K562 (cell line): ENCODE measurements around the gene GHRL. TPM values are rescaled to one million over a fixed set of nuclear protein-coding genes. Genes with fewer than 3 reads are reported as not detected.
A peak's percentile ranks its signal among the peaks of the same experiment; 100 is the strongest.

Experiments used
- ATAC-seq: fragments of 200-7000 bp; cut with Tn5 transposase; 3 replicates; pipeline ENCODE4 v1.9.1; 2020; ENCODE audit warnings: moderate library complexity
- BruUV-seq: library from RNA; stranded (reverse); fragments of 400-500 nt; replicated peaks from 2 replicates; lab custom pipeline; 2021; lab: Mats Ljungman, UMichigan
- CTCF ChIA-PET: fragments of 300-600 bp; formaldehyde crosslinking; extraction: SDS; loops from one replicate; lab custom pipeline; 2021; ENCODE audit warnings: low intra/inter-chr PET ratio; lab: Yijun Ruan, JAX
- POLR2A ChIA-PET: fragments of 300-600, 350-650 bp; sonication (Branson Sonifier 250); formaldehyde crosslinking; extraction: SDS; loops from one replicate; lab custom pipeline; 2021; ENCODE audit warnings: antibody characterized with exemption, inconsistent platforms; lab: Yijun Ruan, JAX
- DNase-seq, 4 experiments: peaks; one replicate each; pipeline versions ENCODE4 v3.0.0 to v3.0.0-alpha.2; 2011 to 2018; ENCODE audit warnings: low spot score in 3 of 4, mixed read lengths in 3 of 4; ENCODE audit errors: extremely low read depth in 1 of 4
- FAIRE-seq: peaks from 2 replicates; lab custom pipeline; 2011; peaks lifted over from hg19 to GRCh38; lab: Jason Lieb, UNC
- H2AFZ ChIP-seq: 2 replicates; pipeline ENCODE4 v1.6.0; 2011; ENCODE audit warnings: low read depth, low read length, control low read depth, inconsistent platforms
- H3K27ac ChIP-seq: fragments of 200-600 bp; 3 replicates; pipeline ENCODE4 v1.8.0; 2011; ENCODE audit warnings: low read depth, mild to moderate bottlenecking, control low read depth, inconsistent platforms, low read length, moderate library complexity, mixed read lengths; ENCODE audit errors: extremely low read depth
- H3K27me3 ChIP-seq, 2 experiments: fragments of 300-600 bp in 1 of 2; 2 replicates in 1 of 2; 3 replicates in 1 of 2; pipeline versions ENCODE4 v1.6.0 to v1.8.0; 2011; ENCODE audit warnings: inconsistent platforms in 2 of 2, low read length in 2 of 2, mild to moderate bottlenecking in 1 of 2, mixed read lengths in 1 of 2, moderate library complexity in 1 of 2; ENCODE audit not compliant: control insufficient read depth in 2 of 2, insufficient read depth in 2 of 2
- H3K36me3 ChIP-seq: fragments of 300-600 bp; 3 replicates; pipeline ENCODE4 v1.8.0; 2011; ENCODE audit warnings: mild to moderate bottlenecking, low read length, inconsistent platforms; ENCODE audit not compliant: control insufficient read depth, insufficient read depth
- H3K4me1 ChIP-seq, 2 experiments: fragments of 200-600 bp in 1 of 2; replicated peaks in 1 of 2; 2 replicates in 1 of 2; 3 replicates in 1 of 2; pipeline versions ENCODE4 v1.5.1 to v1.8.0; 2011; ENCODE audit warnings: inconsistent platforms in 2 of 2, low read length in 2 of 2, mild to moderate bottlenecking in 1 of 2, mixed read lengths in 1 of 2, moderate library complexity in 1 of 2; ENCODE audit not compliant: control insufficient read depth in 2 of 2, insufficient read depth in 2 of 2
- H3K4me2 ChIP-seq: 2 replicates; pipeline ENCODE4 v1.6.1; 2011; ENCODE audit warnings: low read length, control low read depth, inconsistent platforms, mixed read lengths; ENCODE audit not compliant: insufficient read depth
- H3K4me3 ChIP-seq: fragments of 200-600 bp; sonication (generic), shearing (Covaris generic); 2 replicates; pipeline ENCODE4 v1.5.1; 2016; ENCODE audit warnings: control low read depth, inconsistent platforms
- H3K79me2 ChIP-seq: fragments of 200-600 bp; 3 replicates; pipeline ENCODE4 v1.8.0; 2011; ENCODE audit warnings: low read length, inconsistent platforms; ENCODE audit not compliant: control insufficient read depth, insufficient read depth
- H3K9ac ChIP-seq, 2 experiments: 2 replicates each; pipeline versions ENCODE4 v1.6.0 to v1.6.1; 2011; ENCODE audit warnings: low read depth in 2 of 2, low read length in 2 of 2, control low read depth in 1 of 2, inconsistent platforms in 1 of 2, mild to moderate bottlenecking in 1 of 2, mixed read lengths in 1 of 2; ENCODE audit not compliant: insufficient read depth in 1 of 2
- H3K9me1 ChIP-seq: one replicate; pipeline ENCODE4 v1.6.0; 2011; ENCODE audit warnings: inconsistent platforms, mild to moderate bottlenecking, low read length, moderate library complexity; ENCODE audit not compliant: control insufficient read depth, insufficient read depth
- H3K9me3 ChIP-seq: replicated peaks from 2 replicates; pipeline ENCODE4 v1.5.1; 2011; ENCODE audit warnings: low read depth, low read length, inconsistent platforms; ENCODE audit not compliant: control insufficient read depth, insufficient read depth
- H4K20me1 ChIP-seq: replicated peaks from 2 replicates; pipeline ENCODE4 v1.6.1; 2011; ENCODE audit warnings: low read length, inconsistent platforms, mixed read lengths; ENCODE audit not compliant: control insufficient read depth, insufficient read depth
- BRD4 ChIP-seq: fragments of 200-600 bp; sonication (generic); IDR thresholded peaks from 2 replicates; pipeline ENCODE4 v1.6.1; 2017; ENCODE audit warnings: inconsistent platforms
- CHD1 ChIP-seq: fragments of 200-600 bp; sonication (generic); IDR thresholded peaks from one replicate; pipeline ENCODE4 v1.6.1; 2012; ENCODE audit warnings: mild to moderate bottlenecking, moderate library complexity, low read length, inconsistent platforms
- GABPB2 ChIP-seq: fragments of 250-450 bp; sonication (Bioruptor Pico); conservative IDR thresholded peaks from 2 replicates; pipeline ENCODE4 v1.5.1; 2021; ENCODE audit warnings: mild to moderate bottlenecking
- HNRNPL ChIP-seq: fragments of 200-400 bp; formaldehyde crosslinking; IDR thresholded peaks from 2 replicates; pipeline ENCODE4 v1.6.1; 2017; ENCODE audit warnings: low read depth, mild to moderate bottlenecking, low read length
- MEF2D ChIP-seq: conservative IDR thresholded peaks from 2 replicates; pipeline ENCODE4 v1.6.1; 2016; ENCODE audit warnings: low read depth, missing genetic modification characterization, missing compliant biosample characterization
- SIN3A ChIP-seq, 2 experiments: fragments of 150-350 bp in 1 of 2; IDR thresholded peaks; 2 replicates each; pipeline ENCODE4 v1.6.1; 2011 to 2016; ENCODE audit warnings: borderline replicate concordance in 2 of 2, low read depth in 2 of 2, low read length in 2 of 2, mild to moderate bottlenecking in 2 of 2, moderate library complexity in 2 of 2; ENCODE audit not compliant: control insufficient read depth in 1 of 2
- STAT5A ChIP-seq: IDR thresholded peaks from 2 replicates; pipeline ENCODE4 v1.6.1; 2012; ENCODE audit warnings: low read length, inconsistent platforms, borderline replicate concordance
- WGBS: fragments of 100-300 bp; shearing (Covaris generic); methylation state at CpG from one replicate; pipeline ENCODE4 v1.1.6; 2016; ENCODE audit warnings: low coverage, mixed read lengths; ENCODE audit not compliant: insufficient coverage; ENCODE audit errors: missing lambda C conversion rate; 5-methylcytosine and 5-hydroxymethylcytosine counted together
- in situ Hi-C: fragments of 300-500 bp; cut with MboI; formaldehyde crosslinking; loops from 4 replicates; pipeline ENCODE4 v1.15.0; 2018; ENCODE audit warnings: inconsistent platforms, mixed read lengths
- intact Hi-C: fragments of 100-400 bp; cut with micrococcal nuclease; formaldehyde crosslinking; loops from 2 replicates; pipeline ENCODE4 v1.14.2; 2022
- polyA plus RNA-seq, 8 experiments: library from polyadenylated mRNA; depleted of rRNA in 4 of 8; stranded (reverse) in 5 of 8; unstranded in 3 of 8; fragments of >200 nt; fragmentation: Nextera tagmentation in 2 of 8; fragmentation: Illumina TruSeq in 1 of 8; extraction: Ambion mirVana in 2 of 8; extraction: Trizol in 1 of 8; gene quantifications; 2 replicates each; pipeline versions ENCODE4 v1.2.1 to v1.2.3, GENCODE V29; 2011 to 2014; ENCODE audit warnings: inconsistent platforms in 1 of 8, missing spikeins in 1 of 8
- total RNA-seq, 7 experiments: library from RNA; depleted of rRNA in 6 of 7; stranded (reverse); fragments of >200 nt in 6 of 7; fragmentation: Illumina TruSeq in 2 of 7; extraction: Trizol in 2 of 7; gene quantifications; 2 replicates each; pipeline versions ENCODE4 v1.2.1 to v1.2.3, GENCODE V29; 2011 to 2021; ENCODE audit warnings: low replicate concordance in 1 of 7
- TF ChIP-seq, protein P1 (sequence below): fragments of 450-650 bp; formaldehyde crosslinking; IDR thresholded peaks from 2 replicates; pipeline ENCODE4 v1.4.0; 2020; ENCODE audit warnings: mild to moderate bottlenecking, moderate library complexity

Gene GHRL
- total and polyA plus RNA-seq, 9 of the 15 experiments (the other 6 are each of a cell fraction or from before 2014, with no cell fraction given), result 0.08 to 0.29 (median 0.15) TPM; not detected in 5

DNA sequence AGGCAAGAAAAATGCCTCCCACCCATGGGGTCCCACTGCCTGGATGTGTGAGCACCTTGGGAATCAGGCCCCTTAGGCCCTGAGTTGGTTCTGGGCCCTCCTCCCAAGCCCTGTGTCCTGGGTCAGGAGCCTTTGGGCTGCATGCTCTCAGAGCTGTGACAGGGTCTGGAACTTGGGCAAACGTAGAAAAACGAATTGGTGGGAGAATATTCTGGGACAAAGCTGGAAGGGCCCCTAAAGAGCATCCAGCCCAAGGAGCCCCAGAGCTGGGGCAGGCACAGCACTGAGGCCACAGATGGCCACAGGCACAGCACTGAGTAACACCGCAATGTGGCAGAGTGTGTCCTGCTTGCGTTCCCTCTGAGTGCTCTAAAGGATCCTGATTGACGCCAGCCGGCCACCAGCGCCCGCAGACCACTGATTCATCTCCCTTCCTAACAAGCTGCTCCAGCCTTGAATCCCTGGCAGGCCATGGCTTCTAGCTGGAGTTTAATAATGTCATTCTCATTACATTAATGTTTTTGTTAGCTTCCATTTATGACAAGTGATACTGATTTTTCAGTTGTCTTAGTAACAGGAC, 46.7 kb upstream of the GHRL start:
- Histone ChIP-seq H3K9me3 (no peaks in the 10 kb centered on the region), H3K9me1 (no peaks in the 10 kb centered on the region), H4K20me1 (peaks cover 22% of the 10 kb centered on the region), H3K79me2 (no peaks in the 10 kb centered on the region), H3K4me2 (no peak overlapping the region), H3K27me3 (peaks cover 48 to 92% of the 10 kb centered on the region in 2 experiments; a peak in 4 of 5 replicates), H3K36me3 (no peaks in the 10 kb centered on the region), H2AFZ (no peak overlapping the region), H3K4me3 (no peak overlapping the region), H3K4me1 (peaks cover 0 to 34% of the 10 kb centered on the region in 2 experiments; a peak in 2 of 5 replicates)
- 2% methylated on average over 8 of the region's 8 CpGs for WGBS
- ChIA-PET POLR2A (interaction anchor here (0.5 to 1.8 kb wide), 5 partner anchors 11 to 1396 kb away, joined by 3 to 8 read pairs (median 3); partner anchors contain the start of gene SEC13), CTCF (no interaction called here)
- peak; percentile 6; the same call in 1 of the 3 replicates for ATAC-seq
- peak in 1 of 4 experiments; percentile 22 for DNase-seq
- no peak for FAIRE-seq
- intact Hi-C loops, result loop anchor here (5.0 kb wide), 1 partner anchor 68 kb away; no protein-coding TSS in a partner anchor
- TF ChIP-seq BRD4 (no peak), GABPB2 (CRISPR knock-in tag) (no peak), MEF2D (no peak), STAT5A (no peak), HNRNPL (no peak), CHD1 (no peak), SIN3A (IDR thresholded peaks at IDR 0.05; ENCODE audit: borderline replicate concordance in 2 of 2, control insufficient read depth in 1 of 2, low read depth in 2 of 2, low read length in 2 of 2) (no peak)
- TF ChIP-seq, protein P1, sequence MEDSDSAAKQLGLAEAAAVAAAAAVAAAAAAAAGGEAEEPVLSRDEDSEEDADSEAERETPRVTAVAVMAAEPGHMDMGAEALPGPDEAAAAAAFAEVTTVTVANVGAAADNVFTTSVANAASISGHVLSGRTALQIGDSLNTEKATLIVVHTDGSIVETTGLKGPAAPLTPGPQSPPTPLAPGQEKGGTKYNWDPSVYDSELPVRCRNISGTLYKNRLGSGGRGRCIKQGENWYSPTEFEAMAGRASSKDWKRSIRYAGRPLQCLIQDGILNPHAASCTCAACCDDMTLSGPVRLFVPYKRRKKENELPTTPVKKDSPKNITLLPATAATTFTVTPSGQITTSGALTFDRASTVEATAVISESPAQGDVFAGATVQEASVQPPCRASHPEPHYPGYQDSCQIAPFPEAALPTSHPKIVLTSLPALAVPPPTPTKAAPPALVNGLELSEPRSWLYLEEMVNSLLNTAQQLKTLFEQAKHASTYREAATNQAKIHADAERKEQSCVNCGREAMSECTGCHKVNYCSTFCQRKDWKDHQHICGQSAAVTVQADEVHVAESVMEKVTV (CRISPR knock-in tag), result no peak
- TF ChIP-seq, all 486 proteins: peak for 0
- Histone ChIP-seq H3K9ac (peak overlapping the region in 1 of 2 experiments; percentile 19; a peak in 1 of 4 replicates), H3K27ac (no peak overlapping the region)
- in situ Hi-C loops, result no loop called here
- no TSS peak for BruUV-seq
